Heart left ventricle (tissue), 13 donors: Measurements from ENCODE around the gene MS4A18.

Experiments used
- POLR2A ChIP-seq, 2 donors: fragments of 450-650 bp; IDR thresholded peaks; one replicate each; pipeline ENCODE4 v1.6.1; 2017; ENCODE audit warnings: antibody characterized with exemption in 2 of 2, mild to moderate bottlenecking in 2 of 2, moderate library complexity in 2 of 2
- TF ChIP-seq, protein P1 (sequence below), 12 donors: fragments of 200-600 bp; sonication (generic) in 4 of 12; IDR thresholded peaks; one replicate each; pipeline versions ENCODE4 v1.5.0 to v1.8.0; 2018 to 2022; ENCODE audit warnings: antibody characterized with exemption in 12 of 12, mild to moderate bottlenecking in 5 of 12
- donor health status: ischemic (EF 13 %, LVEDD 7.1; RV severe dilation, severe dysfunction).
- donor health status: DM: no; HTN: yes; CAD: no.
- donor health status: DM: no; HTN: no; CAD: no.
- donor health status: ischemic (EF 25% LVEDD 6.9; RV normal size, moderate dysfunction).
- donor health status: ischemic (EF 25% LVEDD 5.7; RV mildly dilated, moderate dysfunction).
- donor health status: ischemic (EF 35%, LVEDD 5.7; RV mildly dilated, moderate dysfunction).
- donor health status: nonischemic (EF 11% LVEDD 7.7; RV severe dilation, severe dysfunction).
- donor health status: DM: yes; HTN: yes; CAD: no.
- donor health status: PGD.
- donor health status: ischemic (EF 29% LVEDD 5.4; RV normal size, mild dysfunction).
- donor health status: nonischemic (EF 23%, LVEDD 6.1; RV moderate dilation, normal function).

DNA sequence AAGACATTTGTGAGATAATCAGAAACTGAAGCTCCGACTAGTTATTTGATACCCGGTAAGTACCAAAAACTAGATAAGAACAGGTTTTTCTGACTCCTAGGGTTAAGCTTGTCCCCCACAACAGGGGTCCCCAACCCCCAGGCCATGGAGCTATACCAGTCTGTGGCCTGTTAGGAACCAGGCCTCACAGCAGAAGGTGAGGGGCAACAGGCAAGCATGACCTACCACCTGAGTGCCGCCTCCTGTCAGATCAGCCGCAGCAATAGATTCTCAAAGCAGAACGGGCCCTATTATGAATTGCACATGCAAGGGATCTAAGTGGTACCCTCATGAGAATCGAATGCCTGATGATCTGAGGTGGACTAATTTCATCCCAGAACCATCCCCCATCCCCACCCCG, 59.4 kb downstream of the MS4A18 start:
- TF ChIP-seq, protein P1, sequence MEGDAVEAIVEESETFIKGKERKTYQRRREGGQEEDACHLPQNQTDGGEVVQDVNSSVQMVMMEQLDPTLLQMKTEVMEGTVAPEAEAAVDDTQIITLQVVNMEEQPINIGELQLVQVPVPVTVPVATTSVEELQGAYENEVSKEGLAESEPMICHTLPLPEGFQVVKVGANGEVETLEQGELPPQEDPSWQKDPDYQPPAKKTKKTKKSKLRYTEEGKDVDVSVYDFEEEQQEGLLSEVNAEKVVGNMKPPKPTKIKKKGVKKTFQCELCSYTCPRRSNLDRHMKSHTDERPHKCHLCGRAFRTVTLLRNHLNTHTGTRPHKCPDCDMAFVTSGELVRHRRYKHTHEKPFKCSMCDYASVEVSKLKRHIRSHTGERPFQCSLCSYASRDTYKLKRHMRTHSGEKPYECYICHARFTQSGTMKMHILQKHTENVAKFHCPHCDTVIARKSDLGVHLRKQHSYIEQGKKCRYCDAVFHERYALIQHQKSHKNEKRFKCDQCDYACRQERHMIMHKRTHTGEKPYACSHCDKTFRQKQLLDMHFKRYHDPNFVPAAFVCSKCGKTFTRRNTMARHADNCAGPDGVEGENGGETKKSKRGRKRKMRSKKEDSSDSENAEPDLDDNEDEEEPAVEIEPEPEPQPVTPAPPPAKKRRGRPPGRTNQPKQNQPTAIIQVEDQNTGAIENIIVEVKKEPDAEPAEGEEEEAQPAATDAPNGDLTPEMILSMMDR (IDR thresholded peaks at IDR 0.05) = no peak
- no peak for TF ChIP-seq POLR2A (IDR thresholded peaks at IDR 0.05)
